Endothelial cell of umbilical vein (primary cell): ENCODE data around the gene PLN.

ENCODE experiments used
- CTCF ChIP-seq, 2 donors: IDR thresholded peaks; 1 replicate in 1 of 2; 2 replicates in 1 of 2; pipeline ENCODE4 v1.5.1; 2011; ENCODE audit warnings: low read length in 2 of 2, mild to moderate bottlenecking in 2 of 2, moderate library complexity in 2 of 2, control low read depth in 1 of 2, inconsistent platforms in 1 of 2, low read depth in 1 of 2; ENCODE audit not compliant: insufficient read depth in 1 of 2; ENCODE audit errors: extremely low read depth in 1 of 2
- EZH2 ChIP-seq: IDR thresholded peaks from 2 replicates; pipeline ENCODE4 v1.6.1; 2012; ENCODE audit warnings: borderline replicate concordance, low read depth, mild to moderate bottlenecking, moderate library complexity, low read length, inconsistent platforms; ENCODE audit not compliant: severe bottlenecking
- FOS ChIP-seq: IDR thresholded peaks from 2 replicates; pipeline ENCODE4 v1.6.1; 2011; ENCODE audit warnings: mild to moderate bottlenecking, low read length, moderate library complexity, borderline replicate concordance; ENCODE audit not compliant: insufficient read depth
- MAX ChIP-seq: IDR thresholded peaks from 2 replicates; pipeline ENCODE4 v1.6.1; 2011; ENCODE audit not compliant: insufficient read depth, insufficient read length
- MYC ChIP-seq: IDR thresholded peaks from one replicate; pipeline ENCODE4 v1.6.1; 2011; ENCODE audit warnings: mild to moderate bottlenecking, low read depth, low read length
- POLR2A ChIP-seq: IDR thresholded peaks from 2 replicates; pipeline ENCODE4 v1.6.1; 2012; ENCODE audit warnings: low read depth, mild to moderate bottlenecking, control low read depth, low read length
- POLR2AphosphoS5 ChIP-seq: IDR thresholded peaks from 2 replicates; pipeline ENCODE4 v1.6.1; 2012; ENCODE audit warnings: low read depth, mild to moderate bottlenecking, control low read depth, low read length, moderate library complexity; ENCODE audit not compliant: insufficient read depth

DNA sequence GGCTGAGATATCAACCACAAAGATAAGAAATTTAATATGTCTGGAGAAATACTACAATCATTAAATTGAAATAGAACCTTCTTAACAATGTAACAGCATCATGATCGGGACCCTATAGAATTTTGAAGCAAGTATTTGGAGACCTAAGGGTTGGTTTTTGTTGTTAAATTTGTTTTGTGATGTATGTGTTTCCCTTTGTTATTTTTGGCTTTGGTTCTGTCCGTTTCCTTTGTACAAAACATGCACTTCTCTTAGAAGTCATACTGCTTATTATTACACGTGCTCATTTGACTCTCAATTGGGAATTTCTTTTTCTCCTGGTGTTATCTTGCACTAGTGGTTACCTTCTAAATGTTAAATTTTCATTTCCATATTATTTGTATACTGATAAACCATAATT, 4.0 kb upstream of the PLN start:
- TF ChIP-seq MYC (no peak), CTCF (IDR thresholded peaks at IDR 0.05; ENCODE audit: extremely low read depth in 1 of 2, insufficient read depth in 1 of 2, low read depth in 1 of 2, low read length in 2 of 2) (no peak), EZH2 (no peak), POLR2A (no peak), MAX (no peak), FOS (no peak), POLR2AphosphoS5 (no peak)
